IPS DF 6.9 (cell line): ENCODE results near the gene USP19.

Experiments used
- DNase-seq: peaks from one replicate; pipeline ENCODE4 v3.0.0-alpha.2; 2013; ENCODE audit warnings: low read depth, low spot score
- H3K27ac ChIP-seq: one replicate; pipeline ENCODE4 v1.5.1; 2013; ENCODE audit warnings: low read length, control low read depth
- H3K27me3 ChIP-seq: 2 replicates; pipeline ENCODE4 v1.6.1; 2013; ENCODE audit warnings: mild to moderate bottlenecking, low read length; ENCODE audit not compliant: control insufficient read depth, insufficient read depth
- H3K36me3 ChIP-seq: 2 replicates; pipeline ENCODE4 v1.6.1; 2013; ENCODE audit warnings: low read length; ENCODE audit not compliant: control insufficient read depth, insufficient read depth
- H3K4me1 ChIP-seq: 2 replicates; pipeline ENCODE4 v1.6.1; 2013; ENCODE audit warnings: low read length; ENCODE audit not compliant: control insufficient read depth, insufficient read depth
- H3K4me3 ChIP-seq: 2 replicates; pipeline ENCODE4 v1.5.1; 2013; ENCODE audit warnings: mild to moderate bottlenecking, low read length
- H3K9me3 ChIP-seq: 2 replicates; pipeline ENCODE4 v1.6.1; 2013; ENCODE audit warnings: low read length, inconsistent platforms; ENCODE audit not compliant: control insufficient read depth, insufficient read depth
- WGBS: extraction: QIAGEN DNeasy Blood & Tissue Kit; methylation state at CpG from one replicate; pipeline ENCODE4 v1.1.7; 2013; ENCODE audit warnings: mixed read lengths, missing lambda C conversion rate; ENCODE audit not compliant: insufficient read length, insufficient coverage; 5-methylcytosine and 5-hydroxymethylcytosine counted together

Gene USP19

DNA sequence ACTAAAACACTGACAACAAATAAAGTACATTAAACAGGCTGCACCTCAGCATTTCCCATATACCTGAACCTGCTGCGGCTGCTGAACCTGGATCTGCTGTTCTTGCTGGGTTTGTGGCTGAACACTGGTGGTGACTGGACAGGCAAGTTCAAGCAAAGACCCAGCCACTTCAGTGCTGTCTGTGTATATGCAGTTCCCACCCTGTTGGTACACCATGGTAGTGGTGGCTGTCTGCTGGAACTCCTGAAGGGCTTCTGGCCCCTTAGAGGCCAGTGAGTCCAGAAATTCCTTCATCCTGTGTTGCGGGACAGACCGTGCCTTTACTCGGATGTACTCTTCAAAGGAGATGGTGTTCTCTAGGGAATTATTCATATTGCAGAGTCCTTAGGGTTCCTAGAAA is 44.0 kb downstream of the USP19 start:
- Histone ChIP-seq H3K27me3 (no peaks in the 10 kb centered on the region), H3K4me1 (no peaks in the 10 kb centered on the region), H3K4me3 (no peak overlapping the region), H3K36me3 (peaks cover 26% of the 10 kb centered on the region), H3K9me3 (no peaks in the 10 kb centered on the region), H3K27ac (no peak overlapping the region)
- DNase-seq = no peak
- no CpG with 5 or more reads among the region's 4 CpGs for WGBS

- no peak for DNase-seq
- no CpG with 5 or more reads among the region's 13 CpGs for WGBS
- no peaks in the 10 kb centered on the region for H3K9me3 ChIP-seq
- peaks cover 30% of the 10 kb centered on the region for H3K36me3 ChIP-seq
- no peaks in the 10 kb centered on the region for H3K27me3 ChIP-seq
- H3K27ac ChIP-seq = no peak overlapping the region
- no peaks in the 10 kb centered on the region for H3K4me1 ChIP-seq
- H3K4me3 ChIP-seq = no peak overlapping the region
Measured at GRCh38 chr3:49076116-49076515, 44.5 kb downstream of the USP19 start.
